AG04450 (cell line): ENCODE data around the gene CALY. TPM values are rescaled to one million over a fixed set of nuclear protein-coding genes. Genes with fewer than 3 reads are reported as not detected.

Experiments used
- CTCF ChIA-PET: fragments of 300-600, 350-600 bp; formaldehyde crosslinking; extraction: SDS; loops from one replicate; lab custom pipeline; 2022; ENCODE audit warnings: antibody characterized with exemption, inconsistent platforms; lab: Charles Lee
- POLR2A ChIA-PET: fragments of 350-600 bp; formaldehyde crosslinking; extraction: SDS; loops from one replicate; lab custom pipeline; 2021; ENCODE audit warnings: antibody characterized with exemption, inconsistent platforms; lab: Yijun Ruan, JAX
- DNase-seq: peaks from one replicate; pipeline ENCODE4 v3.0.0-alpha.2; 2011; ENCODE audit warnings: low read depth, low spot score
- H3K27ac ChIP-seq: one replicate; pipeline ENCODE4 v1.5.1; 2012; ENCODE audit warnings: low read depth, low read length, control low read depth
- H3K27me3 ChIP-seq: one replicate; pipeline ENCODE4 v1.6.0; 2012; ENCODE audit warnings: low read length; ENCODE audit not compliant: control insufficient read depth, insufficient read depth
- H3K4me3 ChIP-seq: 2 replicates; pipeline ENCODE4 v1.5.1; 2011; ENCODE audit warnings: mild to moderate bottlenecking, low read depth, low read length, control low read depth
- H3K9me3 ChIP-seq: 2 replicates; pipeline ENCODE4 v1.5.1; 2012; ENCODE audit warnings: low read length; ENCODE audit not compliant: control insufficient read depth, insufficient read depth
- polyA plus RNA-seq: library from polyadenylated mRNA; depleted of rRNA; stranded (reverse); fragments of >200 nt; gene quantifications from 2 replicates; pipeline ENCODE4 v1.2.3, GENCODE V29; 2011
- TF ChIP-seq, protein P1 (sequence below): IDR thresholded peaks from 2 replicates; pipeline ENCODE4 v1.5.1; 2011; ENCODE audit warnings: low read depth, low read length, control low read depth, inconsistent platforms

Gene CALY
- polyA plus RNA-seq, 1 experiment, result 0.16 TPM

- TF ChIP-seq, protein P1, sequence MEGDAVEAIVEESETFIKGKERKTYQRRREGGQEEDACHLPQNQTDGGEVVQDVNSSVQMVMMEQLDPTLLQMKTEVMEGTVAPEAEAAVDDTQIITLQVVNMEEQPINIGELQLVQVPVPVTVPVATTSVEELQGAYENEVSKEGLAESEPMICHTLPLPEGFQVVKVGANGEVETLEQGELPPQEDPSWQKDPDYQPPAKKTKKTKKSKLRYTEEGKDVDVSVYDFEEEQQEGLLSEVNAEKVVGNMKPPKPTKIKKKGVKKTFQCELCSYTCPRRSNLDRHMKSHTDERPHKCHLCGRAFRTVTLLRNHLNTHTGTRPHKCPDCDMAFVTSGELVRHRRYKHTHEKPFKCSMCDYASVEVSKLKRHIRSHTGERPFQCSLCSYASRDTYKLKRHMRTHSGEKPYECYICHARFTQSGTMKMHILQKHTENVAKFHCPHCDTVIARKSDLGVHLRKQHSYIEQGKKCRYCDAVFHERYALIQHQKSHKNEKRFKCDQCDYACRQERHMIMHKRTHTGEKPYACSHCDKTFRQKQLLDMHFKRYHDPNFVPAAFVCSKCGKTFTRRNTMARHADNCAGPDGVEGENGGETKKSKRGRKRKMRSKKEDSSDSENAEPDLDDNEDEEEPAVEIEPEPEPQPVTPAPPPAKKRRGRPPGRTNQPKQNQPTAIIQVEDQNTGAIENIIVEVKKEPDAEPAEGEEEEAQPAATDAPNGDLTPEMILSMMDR, result no peak
- POLR2A ChIA-PET, result interaction anchor here (0.6 to 1.2 kb wide), 2 partner anchors 14 to 15 kb away, joined by 3 to 4 read pairs; partner anchors contain the start of gene ECHS1
- no peak overlapping the region for H3K27ac ChIP-seq
Observed at GRCh38 chr10:133358162-133358924, 21.6 kb upstream of the CALY start.

GRCh38 chr10:133357285-133358161 is 20.8 kb upstream of the CALY start, which contains the start of gene FUOM:
Gene FUOM (minus strand): TSS chr10:133358019. CDS start chr10:133358007, 12 bp downstream.
- Histone ChIP-seq H3K9me3 (no peaks in the 10 kb centered on the region; the same call in 1 of the 2 replicates), H3K27ac (no peak within 1 kb of the TSS), H3K4me3 (peak within 1 kb of the TSS; percentile 61), H3K27me3 (no peaks in the 10 kb centered on the region)
- TF ChIP-seq, protein P1, result no peak
- ChIA-PET POLR2A (interaction anchor here (0.6 to 1.2 kb wide), 3 partner anchors 9 to 16 kb away, joined by 3 to 4 read pairs (median 3); partner anchors contain the start of gene ECHS1), CTCF (interaction anchor here (1.7 to 2.5 kb wide), 2 partner anchors 28 kb away, joined by 10 to 13 read pairs; no protein-coding TSS in a partner anchor)
- DNase-seq, result no peak

More at GRCh38 chr10:133358162-133358924, 21.6 kb upstream of the CALY start:
- CTCF ChIA-PET, result interaction anchor here (2.5 kb wide), 1 partner anchor 29 kb away, joined by 13 read pairs; no protein-coding TSS in a partner anchor
- no peaks in the 10 kb centered on the region; the same call in 1 of the 2 replicates for H3K9me3 ChIP-seq
- no peaks in the 10 kb centered on the region for H3K27me3 ChIP-seq
- no peak overlapping the region for H3K4me3 ChIP-seq
- no peak for DNase-seq

- ChIA-PET POLR2A (no interaction called here), CTCF (interaction anchor here (1.7 kb wide), 1 partner anchor 27 kb away, joined by 10 read pairs; no protein-coding TSS in a partner anchor)
- Histone ChIP-seq H3K4me3 (peak overlapping the region; percentile 61), H3K9me3 (no peaks in the 10 kb centered on the region; the same call in 1 of the 2 replicates), H3K27ac (no peak overlapping the region), H3K27me3 (no peaks in the 10 kb centered on the region)
- no peak for DNase-seq
- TF ChIP-seq, protein P1, result no peak
Observed at GRCh38 chr10:133356549-133357284, 20.0 kb upstream of the CALY start.

- no peaks in the 10 kb centered on the region for H3K27me3 ChIP-seq
- DNase-seq, result no peak
- no peak overlapping the region for H3K4me3 ChIP-seq
- H3K27ac ChIP-seq, result no peak overlapping the region
- H3K9me3 ChIP-seq, result no peaks in the 10 kb centered on the region; the same call in 1 of the 2 replicates
- ChIA-PET CTCF (interaction anchor here (1.7 kb wide), 1 partner anchor 26 kb away, joined by 10 read pairs; no protein-coding TSS in a partner anchor), POLR2A (no interaction called here)
- TF ChIP-seq, protein P1, result no peak
Observed at GRCh38 chr10:133355991-133356390, 19.3 kb upstream of the CALY start.
